COR-L47 (cell line): Measurements from ENCODE around the gene SPOCK2.
A peak's percentile ranks its signal among the peaks of the same experiment; 100 is the strongest.
"Not testable (repeated sequence)": the region's sequence is repeated elsewhere in the genome, so short reads cannot be mapped to it uniquely, and the experiment has no call there.

ENCODE experiments used
- DNase-seq: peaks from one replicate; lab custom pipeline; 2025; lab: John Stamatoyannopoulos, UW

SPOCK2 gene

GRCh38 chr10:72087969-72088888 lies at the start of gene SPOCK2:
Gene SPOCK2, minus strand, starts transcription at chr10:72088551. Its CDS starts 223 bp downstream, at chr10:72088328.
- peak; percentile 28 for DNase-seq

- DNase-seq = no peak
Measured at GRCh38 chr10:72137583-72137982, 49.2 kb upstream of the SPOCK2 start.

GRCh38 chr10:72136225-72136624 lies 47.9 kb upstream of the SPOCK2 start:
- not testable (repeated sequence) for DNase-seq

GRCh38 chr10:72134785-72135767 lies 46.7 kb upstream of the SPOCK2 start:
- DNase-seq = no peak

- DNase-seq = no peak
Measured at GRCh38 chr10:72133517-72133916, 45.2 kb upstream of the SPOCK2 start.

GRCh38 chr10:72132854-72133253 lies 44.5 kb upstream of the SPOCK2 start:
- DNase-seq = no peak

GRCh38 chr10:72127571-72127970 lies 39.2 kb upstream of the SPOCK2 start:
- DNase-seq = no peak

GRCh38 chr10:72126872-72127232 lies 38.5 kb upstream of the SPOCK2 start:
- no peak for DNase-seq

- DNase-seq = no peak
Measured at GRCh38 chr10:72126184-72126871, 38.0 kb upstream of the SPOCK2 start.

GRCh38 chr10:72124989-72125388 lies 36.6 kb upstream of the SPOCK2 start:
- no peak for DNase-seq

GRCh38 chr10:72124381-72124780 lies 36.0 kb upstream of the SPOCK2 start:
- DNase-seq = no peak

- DNase-seq = no peak
Measured at GRCh38 chr10:72123616-72124015, 35.3 kb upstream of the SPOCK2 start.

- no peak for DNase-seq
Measured at GRCh38 chr10:72122221-72122620, 33.9 kb upstream of the SPOCK2 start.

GRCh38 chr10:72121389-72121788 lies 33.0 kb upstream of the SPOCK2 start:
- DNase-seq = no peak

- DNase-seq = no peak
Measured at GRCh38 chr10:72116372-72116771, 28.0 kb upstream of the SPOCK2 start.

- DNase-seq = no peak
Measured at GRCh38 chr10:72114706-72115450, 26.5 kb upstream of the SPOCK2 start.

- DNase-seq = no peak
Measured at GRCh38 chr10:72110673-72111401, 22.5 kb upstream of the SPOCK2 start.

- no peak for DNase-seq
Measured at GRCh38 chr10:72109636-72110157, 21.3 kb upstream of the SPOCK2 start.

GRCh38 chr10:72108830-72109635 lies 20.7 kb upstream of the SPOCK2 start:
- DNase-seq = no peak

GRCh38 chr10:72108004-72108370 lies 19.6 kb upstream of the SPOCK2 start:
- not testable (repeated sequence) for DNase-seq
